H1 (cell line): ENCODE results near the gene PTPN9.

Source experiments
- BACH1 ChIP-seq: IDR thresholded peaks from 2 replicates; pipeline ENCODE4 v1.6.1; 2012; ENCODE audit warnings: low read length, improper control_type of control experiment
- EP300 ChIP-seq, 2 experiments: IDR thresholded peaks; 1 replicate in 1 of 2; 2 replicates in 1 of 2; pipeline ENCODE4 v1.6.1; 2011 to 2012; ENCODE audit warnings: low read depth in 2 of 2, low read length in 2 of 2, mild to moderate bottlenecking in 2 of 2, borderline replicate concordance in 1 of 2, inconsistent platforms in 1 of 2, moderate library complexity in 1 of 2
- EZH2 ChIP-seq: fragments of 200-600 bp; sonication (generic); IDR thresholded peaks from 2 replicates; pipeline ENCODE4 v1.7.1; 2012; ENCODE audit warnings: low read depth, mild to moderate bottlenecking, moderate library complexity, low read length, inconsistent platforms; ENCODE audit not compliant: severe bottlenecking
- KDM5A ChIP-seq: fragments of 200-600 bp; IDR thresholded peaks from 2 replicates; pipeline ENCODE4 v1.7.1; 2012; ENCODE audit warnings: mild to moderate bottlenecking, low read length, inconsistent platforms, mixed read lengths
- POLR2A ChIP-seq, 2 experiments: IDR thresholded peaks; 1 replicate in 1 of 2; 2 replicates in 1 of 2; pipeline ENCODE4 v1.6.1; 2011; ENCODE audit warnings: low read depth in 2 of 2, low read length in 2 of 2, mild to moderate bottlenecking in 2 of 2; ENCODE audit errors: control extremely low read depth in 1 of 2
- POLR2AphosphoS5 ChIP-seq: IDR thresholded peaks from 2 replicates; pipeline ENCODE4 v1.6.1; 2011; ENCODE audit warnings: low read depth, low read length
- RAD21 ChIP-seq, 2 experiments: IDR thresholded peaks in 1 of 2; conservative IDR thresholded peaks in 1 of 2; 2 replicates each; pipeline ENCODE4 v1.6.1; 2011; ENCODE audit warnings: low read depth in 2 of 2, low read length in 2 of 2, improper control_type of control experiment in 1 of 2, inconsistent platforms in 1 of 2, mild to moderate bottlenecking in 1 of 2, moderate library complexity in 1 of 2
- SIN3A ChIP-seq, 2 experiments: IDR thresholded peaks in 1 of 2; conservative IDR thresholded peaks in 1 of 2; 2 replicates each; pipeline ENCODE4 v1.6.1; 2011 to 2012; ENCODE audit warnings: low read length in 2 of 2, improper control_type of control experiment in 1 of 2, low read depth in 1 of 2, mild to moderate bottlenecking in 1 of 2
- TF ChIP-seq, protein P1 (sequence below), 3 experiments: IDR thresholded peaks; 1 replicate in 2 of 3; 2 replicates in 1 of 3; pipeline versions ENCODE4 v1.5.1 to v1.6.1; 2011; ENCODE audit warnings: low read length in 3 of 3, mild to moderate bottlenecking in 3 of 3, inconsistent platforms in 2 of 3, low read depth in 1 of 3, moderate library complexity in 1 of 3; ENCODE audit not compliant: insufficient read depth in 1 of 3; ENCODE audit errors: control extremely low read depth in 1 of 3
- TF ChIP-seq, protein P2 (sequence below): IDR thresholded peaks from 2 replicates; pipeline ENCODE4 v1.6.1; 2011; ENCODE audit warnings: low read length, improper control_type of control experiment
- TF ChIP-seq, protein P3 (sequence below): IDR thresholded peaks from 2 replicates; pipeline ENCODE4 v1.6.1; 2012; ENCODE audit warnings: inconsistent platforms

DNA sequence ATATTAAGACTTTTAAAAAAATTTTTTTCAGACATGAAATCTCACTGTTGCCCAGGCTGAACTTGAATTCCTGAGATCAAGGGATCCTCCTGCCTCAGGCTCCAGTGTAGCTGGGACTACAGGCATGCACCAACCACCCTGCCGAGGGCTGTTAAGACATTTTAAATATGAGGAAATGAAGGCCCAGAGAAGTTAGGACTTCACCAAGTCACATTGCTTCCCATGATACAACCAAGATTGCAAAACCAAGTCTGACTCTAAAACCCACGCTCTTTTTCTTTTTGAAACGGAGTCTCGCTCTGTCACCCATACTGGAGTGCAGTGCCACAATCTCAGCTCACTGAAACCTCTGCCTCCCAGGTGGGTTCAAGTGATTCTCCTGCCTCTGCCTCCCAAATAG, 28.0 kb downstream of the PTPN9 start:
- TF ChIP-seq KDM5A (no peak), EP300 (IDR thresholded peaks at IDR 0.05; ENCODE audit: borderline replicate concordance in 1 of 2, low read depth in 2 of 2, low read length in 2 of 2) (no peak), BACH1 (no peak), SIN3A (conservative IDR thresholded peaks at IDR 0.05 in 1 of 2, IDR thresholded peaks at IDR 0.05 in 1 of 2; ENCODE audit: low read depth in 1 of 2, low read length in 2 of 2) (no peak), POLR2AphosphoS5 (no peak), EZH2 (no peak), RAD21 (IDR thresholded peaks at IDR 0.05 in 1 of 2, conservative IDR thresholded peaks at IDR 0.05 in 1 of 2; ENCODE audit: low read depth in 2 of 2, low read length in 2 of 2) (no peak), POLR2A (IDR thresholded peaks at IDR 0.05; ENCODE audit: control extremely low read depth in 1 of 2, low read depth in 2 of 2, low read length in 2 of 2) (no peak)
- TF ChIP-seq, protein P1, sequence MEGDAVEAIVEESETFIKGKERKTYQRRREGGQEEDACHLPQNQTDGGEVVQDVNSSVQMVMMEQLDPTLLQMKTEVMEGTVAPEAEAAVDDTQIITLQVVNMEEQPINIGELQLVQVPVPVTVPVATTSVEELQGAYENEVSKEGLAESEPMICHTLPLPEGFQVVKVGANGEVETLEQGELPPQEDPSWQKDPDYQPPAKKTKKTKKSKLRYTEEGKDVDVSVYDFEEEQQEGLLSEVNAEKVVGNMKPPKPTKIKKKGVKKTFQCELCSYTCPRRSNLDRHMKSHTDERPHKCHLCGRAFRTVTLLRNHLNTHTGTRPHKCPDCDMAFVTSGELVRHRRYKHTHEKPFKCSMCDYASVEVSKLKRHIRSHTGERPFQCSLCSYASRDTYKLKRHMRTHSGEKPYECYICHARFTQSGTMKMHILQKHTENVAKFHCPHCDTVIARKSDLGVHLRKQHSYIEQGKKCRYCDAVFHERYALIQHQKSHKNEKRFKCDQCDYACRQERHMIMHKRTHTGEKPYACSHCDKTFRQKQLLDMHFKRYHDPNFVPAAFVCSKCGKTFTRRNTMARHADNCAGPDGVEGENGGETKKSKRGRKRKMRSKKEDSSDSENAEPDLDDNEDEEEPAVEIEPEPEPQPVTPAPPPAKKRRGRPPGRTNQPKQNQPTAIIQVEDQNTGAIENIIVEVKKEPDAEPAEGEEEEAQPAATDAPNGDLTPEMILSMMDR (IDR thresholded peaks at IDR 0.05; ENCODE audit: control extremely low read depth in 1 of 3, insufficient read depth in 1 of 3, low read depth in 1 of 3, low read length in 3 of 3) = no peak
- TF ChIP-seq, protein P2, sequence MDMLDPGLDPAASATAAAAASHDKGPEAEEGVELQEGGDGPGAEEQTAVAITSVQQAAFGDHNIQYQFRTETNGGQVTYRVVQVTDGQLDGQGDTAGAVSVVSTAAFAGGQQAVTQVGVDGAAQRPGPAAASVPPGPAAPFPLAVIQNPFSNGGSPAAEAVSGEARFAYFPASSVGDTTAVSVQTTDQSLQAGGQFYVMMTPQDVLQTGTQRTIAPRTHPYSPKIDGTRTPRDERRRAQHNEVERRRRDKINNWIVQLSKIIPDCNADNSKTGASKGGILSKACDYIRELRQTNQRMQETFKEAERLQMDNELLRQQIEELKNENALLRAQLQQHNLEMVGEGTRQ = no peak
- TF ChIP-seq, protein P3, sequence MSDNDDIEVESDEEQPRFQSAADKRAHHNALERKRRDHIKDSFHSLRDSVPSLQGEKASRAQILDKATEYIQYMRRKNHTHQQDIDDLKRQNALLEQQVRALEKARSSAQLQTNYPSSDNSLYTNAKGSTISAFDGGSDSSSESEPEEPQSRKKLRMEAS = no peak
